Activated effector memory CD4-positive, alpha-beta T cell treated with anti-CD3 and anti-CD28 coated beads, Interleukin-2, amount 50 U/mL, for 16 hours (primary cell): ENCODE results near the gene EARS2.
"Not testable (repeated sequence)": the region's sequence is repeated elsewhere in the genome, so short reads cannot be mapped to it uniquely, and the experiment has no call there.

Source experiments
- DNase-seq: peaks from one replicate; pipeline ENCODE4 v3.0.0-alpha.2; 2020

Gene EARS2

GRCh38 chr16:23523876-23524385, 33.2 kb downstream of the EARS2 start:
- DNase-seq: no peak

GRCh38 chr16:23523321-23523720, 33.8 kb downstream of the EARS2 start:
- DNase-seq: no peak

DNA sequence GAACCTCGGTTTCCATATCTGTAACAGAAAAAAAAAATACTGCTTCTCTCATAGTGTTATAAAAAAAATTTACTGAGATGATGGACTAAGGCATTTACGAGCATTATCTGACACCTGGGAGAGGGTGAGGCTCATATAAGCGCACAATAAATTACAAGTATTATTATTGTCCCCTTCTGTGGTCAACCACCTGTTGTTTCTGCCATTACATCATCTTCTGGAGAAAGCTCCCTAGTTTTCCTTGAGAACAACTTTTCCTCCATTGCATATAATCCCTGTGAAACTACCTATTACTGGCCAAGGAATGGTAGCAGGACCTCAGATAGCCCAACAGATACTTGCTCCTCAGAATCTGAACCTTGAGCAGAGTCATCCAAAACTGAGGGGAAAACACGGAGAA, 35.2 kb downstream of the EARS2 start:
- no peak for DNase-seq

- DNase-seq: no peak
Measured at GRCh38 chr16:23521037-23521743, 36.0 kb downstream of the EARS2 start.

DNA sequence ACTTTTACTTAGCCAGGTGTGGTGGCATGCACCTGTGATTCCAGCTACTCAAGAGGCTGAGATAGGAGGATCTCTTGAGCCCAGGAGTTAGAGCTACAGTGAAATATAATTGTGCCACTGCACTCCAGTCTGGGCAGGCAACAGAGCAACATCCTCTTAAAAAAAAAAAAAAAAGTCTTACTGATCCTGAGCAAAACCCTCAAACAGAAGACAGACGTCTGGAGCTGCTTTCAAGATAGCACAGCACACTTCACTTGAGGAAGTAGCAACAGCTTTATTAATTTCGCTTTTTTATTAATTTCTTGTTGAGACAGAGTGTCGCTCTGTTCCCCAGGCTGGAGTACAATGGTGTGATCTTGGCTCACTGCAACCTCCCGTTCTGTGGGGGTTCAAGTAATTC, 36.6 kb downstream of the EARS2 start:
- DNase-seq: no peak

- no peak for DNase-seq
Measured at GRCh38 chr16:23519282-23519681, 37.9 kb downstream of the EARS2 start.

GRCh38 chr16:23518435-23518891, 38.7 kb downstream of the EARS2 start:
- no peak for DNase-seq

- DNase-seq: no peak
Measured at GRCh38 chr16:23516366-23517137, 40.6 kb downstream of the EARS2 start.

DNA sequence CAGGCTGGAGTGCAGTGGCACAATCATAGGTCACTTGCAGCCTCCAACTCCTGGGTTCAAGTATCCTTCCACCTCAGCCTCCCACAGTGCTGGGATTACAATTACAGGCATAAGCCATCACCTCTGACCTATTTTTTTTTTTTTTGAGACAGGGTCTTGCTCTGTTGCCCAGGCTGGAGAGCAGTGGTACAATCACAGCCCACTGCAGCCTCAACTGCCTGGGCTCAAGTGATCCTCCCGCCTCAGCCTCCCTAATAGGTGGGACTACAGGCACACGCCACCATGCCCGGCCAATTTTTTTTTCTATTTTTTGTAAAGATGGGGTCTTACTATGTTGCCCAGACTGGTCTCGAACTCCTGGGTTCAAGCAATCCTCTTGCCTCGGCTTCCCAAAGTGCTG, 41.3 kb downstream of the EARS2 start:
- DNase-seq: no peak

- DNase-seq: peak; percentile 69
Measured at GRCh38 chr16:23514381-23515152, 42.6 kb downstream of the EARS2 start.

DNA sequence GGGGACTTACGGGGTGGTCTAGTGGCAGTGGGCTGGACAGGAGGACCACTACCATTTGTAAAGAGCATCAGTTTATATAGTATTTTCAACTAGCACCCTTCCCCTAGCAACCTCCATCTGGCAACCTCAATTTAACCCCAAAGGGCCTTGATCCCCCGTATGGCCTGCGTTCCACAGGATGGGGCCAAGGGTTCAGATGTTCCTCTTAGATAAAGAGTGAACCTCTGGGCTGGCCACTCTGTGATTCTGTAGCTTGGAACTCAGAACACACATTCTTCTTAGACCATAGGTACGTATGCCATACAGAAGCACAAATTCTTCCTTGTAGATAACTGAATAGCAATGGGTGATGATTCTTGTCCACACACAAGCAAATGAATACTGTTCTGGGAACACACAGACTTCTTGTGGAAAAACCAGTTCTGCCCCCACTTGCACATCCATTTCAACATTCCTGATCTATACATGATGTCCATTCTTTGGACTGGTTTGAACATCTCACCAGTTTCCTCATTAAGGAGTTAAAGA, 44.9 kb downstream of the EARS2 start:
- DNase-seq: no peak

GRCh38 chr16:23511731-23512130, 45.4 kb downstream of the EARS2 start:
- DNase-seq: no peak

GRCh38 chr16:23510915-23511270, 46.3 kb downstream of the EARS2 start:
- not testable (repeated sequence) for DNase-seq

- DNase-seq: peak; percentile 93
Measured at GRCh38 chr16:23510164-23510914, 46.8 kb downstream of the EARS2 start, which contains the start of gene GGA2. Gene GGA2, minus strand, starts transcription at chr16:23510494. Its CDS starts 83 bp downstream, at chr16:23510411.

- peak; percentile 67 for DNase-seq
Measured at GRCh38 chr16:23509782-23510163, 47.4 kb downstream of the EARS2 start.

DNA sequence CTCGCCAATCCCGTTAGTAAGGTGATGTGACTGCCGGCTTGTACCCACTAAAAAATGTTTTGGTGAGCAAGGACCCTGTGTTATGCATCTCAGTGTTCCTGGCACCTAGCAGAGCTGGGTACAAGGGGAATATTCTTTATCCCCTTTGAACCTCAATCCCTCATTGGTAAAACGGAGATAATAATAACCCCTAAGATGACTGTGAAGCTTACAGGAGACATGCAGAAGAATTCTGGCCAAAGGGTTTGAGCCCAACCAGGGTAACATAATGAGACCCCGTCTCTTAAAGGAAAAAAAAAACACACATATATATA, 47.8 kb downstream of the EARS2 start:
- no peak for DNase-seq

- no peak for DNase-seq
Measured at GRCh38 chr16:23508589-23509440, 48.3 kb downstream of the EARS2 start.

- no peak for DNase-seq
Measured at GRCh38 chr16:23506606-23506994, 50.5 kb downstream of the EARS2 start.

- no peak for DNase-seq
Measured at GRCh38 chr16:23505671-23506605, 51.2 kb downstream of the EARS2 start.

DNA sequence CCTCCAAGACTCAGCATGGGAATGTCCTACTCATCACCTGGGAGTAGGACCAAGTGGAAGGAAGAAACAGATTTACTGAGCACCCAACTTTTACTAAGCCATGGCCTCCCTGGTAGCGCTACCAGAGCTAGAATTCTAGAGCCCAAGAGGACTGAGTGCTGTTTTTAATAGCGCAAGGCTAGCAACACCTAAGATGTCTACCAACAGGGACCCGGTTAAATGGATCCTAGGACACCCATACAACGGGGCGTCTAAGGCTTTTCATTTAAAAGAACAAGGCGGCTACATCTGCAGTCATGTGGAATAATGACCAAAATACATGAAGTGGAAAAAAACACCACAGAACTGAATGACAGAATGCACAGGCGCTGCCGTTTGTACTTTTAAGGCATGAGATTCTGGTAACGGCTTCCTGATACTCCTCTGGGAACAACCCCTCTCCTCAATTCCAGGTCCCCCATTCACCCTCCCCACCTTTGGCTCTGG, 51.9 kb downstream of the EARS2 start:
- no peak for DNase-seq
